Measurements from ENCODE around the gene PGM3. TPM values are rescaled to one million over a fixed set of nuclear protein-coding genes. Genes with fewer than 3 reads are reported as not detected.
"Not testable (repeated sequence)": the region's sequence is repeated elsewhere in the genome, so short reads cannot be mapped to it uniquely, and the experiment has no call there.

PGM3 gene
- total RNA-seq, 1 donor from 2014 or later = 77.1 TPM

DNA sequence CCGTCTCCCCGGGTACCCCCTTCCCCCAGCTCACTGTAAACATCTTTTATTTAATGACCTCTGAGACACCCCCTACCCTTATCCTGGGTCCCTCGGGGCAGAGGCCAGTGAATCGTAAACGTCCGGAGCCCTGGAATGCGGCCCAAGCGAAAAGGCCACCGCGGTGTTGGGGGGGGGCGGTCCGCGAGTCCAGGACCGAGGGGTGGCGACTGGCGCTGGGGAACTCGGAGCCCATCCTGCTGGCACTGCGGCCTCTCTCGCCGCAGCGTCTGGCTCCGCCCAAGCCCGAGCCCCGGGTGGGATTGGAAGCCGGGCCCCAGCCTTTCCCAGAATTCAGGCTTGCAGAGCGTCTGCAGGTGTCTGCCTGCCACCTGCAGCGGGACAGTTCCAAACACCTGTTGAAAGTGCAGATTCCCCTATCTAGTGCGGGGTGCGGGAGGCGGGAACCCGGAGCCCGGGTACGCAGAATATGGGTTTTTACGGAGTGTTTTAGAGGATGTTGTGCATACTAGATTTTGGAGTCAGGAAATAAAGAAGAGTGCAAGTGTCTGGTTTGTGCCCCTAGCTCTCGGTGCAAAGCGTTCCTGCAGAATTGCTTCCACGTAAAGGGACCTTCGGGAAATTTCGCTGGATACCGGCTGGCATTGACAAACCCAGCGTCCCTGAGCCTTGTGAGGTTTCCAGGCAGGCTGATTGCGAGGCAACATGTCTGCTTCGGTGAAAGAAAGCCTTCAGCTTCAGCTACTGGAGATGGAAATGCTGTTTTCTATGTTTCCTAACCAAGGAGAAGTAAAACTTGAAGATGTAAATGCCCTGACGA is 892 bp upstream of the PGM3 start:
- no peaks in the 10 kb centered on the region for H3K36me3 Mint-ChIP-seq (ENCODE audit: unreplicated experiment)
- peak overlapping the region; percentile 89 for H3K4me3 Mint-ChIP-seq (ENCODE audit: unreplicated experiment)
- TF ChIP-seq, protein P1, sequence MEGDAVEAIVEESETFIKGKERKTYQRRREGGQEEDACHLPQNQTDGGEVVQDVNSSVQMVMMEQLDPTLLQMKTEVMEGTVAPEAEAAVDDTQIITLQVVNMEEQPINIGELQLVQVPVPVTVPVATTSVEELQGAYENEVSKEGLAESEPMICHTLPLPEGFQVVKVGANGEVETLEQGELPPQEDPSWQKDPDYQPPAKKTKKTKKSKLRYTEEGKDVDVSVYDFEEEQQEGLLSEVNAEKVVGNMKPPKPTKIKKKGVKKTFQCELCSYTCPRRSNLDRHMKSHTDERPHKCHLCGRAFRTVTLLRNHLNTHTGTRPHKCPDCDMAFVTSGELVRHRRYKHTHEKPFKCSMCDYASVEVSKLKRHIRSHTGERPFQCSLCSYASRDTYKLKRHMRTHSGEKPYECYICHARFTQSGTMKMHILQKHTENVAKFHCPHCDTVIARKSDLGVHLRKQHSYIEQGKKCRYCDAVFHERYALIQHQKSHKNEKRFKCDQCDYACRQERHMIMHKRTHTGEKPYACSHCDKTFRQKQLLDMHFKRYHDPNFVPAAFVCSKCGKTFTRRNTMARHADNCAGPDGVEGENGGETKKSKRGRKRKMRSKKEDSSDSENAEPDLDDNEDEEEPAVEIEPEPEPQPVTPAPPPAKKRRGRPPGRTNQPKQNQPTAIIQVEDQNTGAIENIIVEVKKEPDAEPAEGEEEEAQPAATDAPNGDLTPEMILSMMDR (IDR thresholded peaks at IDR 0.05; ENCODE audit: partially characterized antibody, unreplicated experiment) = no peak
- peaks cover 6% of the 10 kb centered on the region for H3K9me3 Mint-ChIP-seq (ENCODE audit: unreplicated experiment)
- H3K4me1 Mint-ChIP-seq (ENCODE audit: low read depth, unreplicated experiment) = peaks cover 9% of the 10 kb centered on the region
- DNase-seq = peak; percentile 75
- H3K27ac Mint-ChIP-seq (ENCODE audit: unreplicated experiment) = peak overlapping the region; percentile 55
- peaks cover 4% of the 10 kb centered on the region for H3K27me3 Mint-ChIP-seq (ENCODE audit: unreplicated experiment)

DNA sequence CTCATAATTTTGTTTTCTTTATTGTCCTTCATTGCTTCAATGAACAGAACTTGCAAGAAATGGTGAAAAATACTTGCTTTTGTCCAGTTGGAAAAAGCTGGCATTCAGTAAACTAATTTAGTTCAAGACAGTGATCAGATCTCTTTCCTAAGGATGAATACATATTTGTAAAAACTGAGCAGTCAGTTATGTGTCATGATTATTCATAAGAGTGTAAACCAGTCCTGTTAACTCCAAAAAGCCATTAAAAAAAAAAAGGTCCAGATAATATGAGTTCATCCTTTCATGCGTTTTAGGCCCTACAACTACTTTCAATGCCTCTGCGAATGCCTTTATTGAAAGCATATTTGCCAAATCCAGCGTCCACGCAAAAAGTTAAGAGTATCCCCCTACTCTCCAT is 609 bp downstream of the PGM3 start:
- peak overlapping the region; percentile 97 for H3K4me3 Mint-ChIP-seq (ENCODE audit: unreplicated experiment)
- H3K4me1 Mint-ChIP-seq (ENCODE audit: low read depth, unreplicated experiment) = peaks cover 9% of the 10 kb centered on the region
- peaks cover 6% of the 10 kb centered on the region for H3K9me3 Mint-ChIP-seq (ENCODE audit: unreplicated experiment)
- peaks cover 4% of the 10 kb centered on the region for H3K27me3 Mint-ChIP-seq (ENCODE audit: unreplicated experiment)
- TF ChIP-seq, protein P1 (IDR thresholded peaks at IDR 0.05; ENCODE audit: partially characterized antibody, unreplicated experiment) = no peak
- no peaks in the 10 kb centered on the region for H3K36me3 Mint-ChIP-seq (ENCODE audit: unreplicated experiment)
- H3K27ac Mint-ChIP-seq (ENCODE audit: unreplicated experiment) = peak overlapping the region; percentile 84
- no peak for DNase-seq

DNA sequence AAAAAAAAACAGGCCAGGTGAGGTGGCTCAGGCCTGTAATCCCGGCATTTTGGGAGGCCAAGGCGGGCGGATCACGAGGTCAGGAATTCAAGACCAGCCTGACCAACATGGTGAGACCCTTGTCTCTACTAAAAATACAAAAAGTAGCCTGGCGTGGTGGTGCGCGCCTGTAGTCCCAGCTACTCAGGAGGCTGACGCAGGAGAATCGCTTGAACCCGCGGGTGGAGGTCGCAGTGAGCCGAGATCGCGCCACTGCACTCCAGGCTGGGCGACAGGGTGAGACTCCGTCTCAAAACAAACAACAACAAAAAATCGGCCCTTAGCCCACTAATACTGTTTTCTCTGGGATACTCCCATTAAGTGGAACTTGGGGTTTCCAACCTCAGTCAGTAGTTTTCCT is 1.1 kb downstream of the PGM3 start:
- not testable (repeated sequence) for H3K9me3 Mint-ChIP-seq (ENCODE audit: unreplicated experiment); DNase-seq; H3K27me3 Mint-ChIP-seq (ENCODE audit: unreplicated experiment); H3K27ac Mint-ChIP-seq (ENCODE audit: unreplicated experiment); H3K4me1 Mint-ChIP-seq (ENCODE audit: low read depth, unreplicated experiment); H3K36me3 Mint-ChIP-seq (ENCODE audit: unreplicated experiment)
- peak overlapping the region; percentile 97 for H3K4me3 Mint-ChIP-seq (ENCODE audit: unreplicated experiment)

DNA sequence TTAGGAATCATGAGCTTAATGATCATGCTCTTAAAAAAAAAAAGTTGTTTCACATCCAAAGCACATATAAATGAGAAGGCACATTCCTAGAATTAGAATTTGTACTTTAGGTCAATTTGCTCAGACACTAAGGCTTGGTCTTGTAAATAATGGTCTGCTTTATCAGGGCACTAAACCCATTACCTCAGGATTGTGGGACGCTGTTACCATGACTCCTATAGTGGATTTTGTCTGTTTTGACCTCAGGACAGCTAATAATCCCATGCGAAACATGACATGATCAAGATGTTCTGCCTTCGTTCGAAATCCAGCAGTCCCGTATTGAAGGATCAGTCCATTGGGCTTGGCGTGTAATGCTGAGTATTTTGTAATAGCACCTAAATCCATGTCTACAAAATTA is 2.4 kb downstream of the PGM3 start:
- H3K36me3 Mint-ChIP-seq (ENCODE audit: unreplicated experiment) = no peaks in the 10 kb centered on the region
- H3K9me3 Mint-ChIP-seq (ENCODE audit: unreplicated experiment) = peaks cover 6% of the 10 kb centered on the region
- H3K27ac Mint-ChIP-seq (ENCODE audit: unreplicated experiment) = no peak overlapping the region
- TF ChIP-seq, protein P1 (IDR thresholded peaks at IDR 0.05; ENCODE audit: partially characterized antibody, unreplicated experiment) = no peak
- H3K4me3 Mint-ChIP-seq (ENCODE audit: unreplicated experiment) = no peak overlapping the region
- peaks cover 4% of the 10 kb centered on the region for H3K27me3 Mint-ChIP-seq (ENCODE audit: unreplicated experiment)
- no peak for DNase-seq
- peaks cover 9% of the 10 kb centered on the region for H3K4me1 Mint-ChIP-seq (ENCODE audit: low read depth, unreplicated experiment)

DNA sequence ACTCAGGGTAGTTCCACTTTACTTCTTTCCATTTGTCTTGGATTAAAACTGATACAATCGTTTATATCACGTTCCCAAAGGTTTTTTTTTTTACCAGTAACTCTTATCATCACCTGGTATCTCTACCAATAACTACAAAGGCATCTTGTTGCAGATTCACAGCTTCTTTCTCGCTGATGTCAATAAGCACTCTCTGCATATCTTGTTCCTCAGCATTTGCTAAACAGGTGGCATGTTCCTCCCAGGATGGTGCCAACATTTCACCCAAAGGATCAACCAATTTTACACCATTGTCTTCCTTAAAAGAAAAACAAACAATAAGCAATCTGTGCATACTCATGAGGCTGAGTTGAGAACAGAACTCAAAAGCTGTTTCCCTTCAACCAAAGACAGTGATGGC is 4.6 kb downstream of the PGM3 start:
- Mint-ChIP-seq H3K27ac (ENCODE audit: unreplicated experiment) (no peak overlapping the region), H3K9me3 (ENCODE audit: unreplicated experiment) (peaks cover 7% of the 10 kb centered on the region), H3K4me1 (ENCODE audit: low read depth, unreplicated experiment) (peaks cover 5% of the 10 kb centered on the region), H3K36me3 (ENCODE audit: unreplicated experiment) (no peaks in the 10 kb centered on the region), H3K4me3 (ENCODE audit: unreplicated experiment) (no peak overlapping the region), H3K27me3 (ENCODE audit: unreplicated experiment) (peaks cover 4% of the 10 kb centered on the region)
- TF ChIP-seq, protein P1 (IDR thresholded peaks at IDR 0.05; ENCODE audit: partially characterized antibody, unreplicated experiment) = no peak
- no peak for DNase-seq
